Measurements from ENCODE around the gene NUMB.

NUMB gene

GRCh38 chr14:73458183-73458976, at the start of gene NUMB:
NUMB (minus strand) TSS chr14:73458546; CDS start chr14:73355751, 102,795 bp downstream.
- DNase-seq (ENCODE audit: low read depth) = peak; percentile 96

- DNase-seq (ENCODE audit: low read depth) = no peak
Measured at GRCh38 chr14:73503648-73504047, 45.3 kb upstream of the NUMB start.

GRCh38 chr14:73502017-73502619, 43.8 kb upstream of the NUMB start:
- DNase-seq (ENCODE audit: low read depth) = no peak

- no peak for DNase-seq (ENCODE audit: low read depth)
Measured at GRCh38 chr14:73500360-73500759, 42.0 kb upstream of the NUMB start.

GRCh38 chr14:73494593-73494992, 36.2 kb upstream of the NUMB start:
- DNase-seq (ENCODE audit: low read depth) = no peak

- DNase-seq (ENCODE audit: low read depth) = no peak
Measured at GRCh38 chr14:73492670-73493069, 34.3 kb upstream of the NUMB start.

- no peak for DNase-seq (ENCODE audit: low read depth)
Measured at GRCh38 chr14:73492043-73492552, 33.8 kb upstream of the NUMB start.

GRCh38 chr14:73491256-73492042, 33.1 kb upstream of the NUMB start:
- DNase-seq (ENCODE audit: low read depth) = peak; percentile 50

GRCh38 chr14:73489481-73490175, 31.3 kb upstream of the NUMB start:
- no peak for DNase-seq (ENCODE audit: low read depth)

- no peak for DNase-seq (ENCODE audit: low read depth)
Measured at GRCh38 chr14:73478684-73479083, 20.3 kb upstream of the NUMB start.

GRCh38 chr14:73477618-73478266, 19.4 kb upstream of the NUMB start:
- no peak for DNase-seq (ENCODE audit: low read depth)

- no peak for DNase-seq (ENCODE audit: low read depth)
Measured at GRCh38 chr14:73476451-73476931, 18.1 kb upstream of the NUMB start.

GRCh38 chr14:73474952-73475351, 16.6 kb upstream of the NUMB start:
- no peak for DNase-seq (ENCODE audit: low read depth)

- no peak for DNase-seq (ENCODE audit: low read depth)
Measured at GRCh38 chr14:73472185-73473114, 14.1 kb upstream of the NUMB start.

GRCh38 chr14:73471582-73472184, 13.3 kb upstream of the NUMB start:
- no peak for DNase-seq (ENCODE audit: low read depth)

GRCh38 chr14:73468828-73469375, 10.6 kb upstream of the NUMB start:
- DNase-seq (ENCODE audit: low read depth) = no peak

GRCh38 chr14:73467800-73468199, 9.5 kb upstream of the NUMB start:
- peak; percentile 42 for DNase-seq (ENCODE audit: low read depth)

GRCh38 chr14:73467377-73467776, 9.0 kb upstream of the NUMB start:
- DNase-seq (ENCODE audit: low read depth) = peak; percentile 71

GRCh38 chr14:73466861-73467260, 8.5 kb upstream of the NUMB start:
- no peak for DNase-seq (ENCODE audit: low read depth)

Data from stimulated activated CD4-positive, alpha-beta T cell treated with anti-CD3 and anti-CD28 coated beads, Interleukin-2, amount 100 ng/mL, for 4 hours (primary cell).